AG09319 (cell line): ENCODE results near the gene SLC6A2.

Source experiments
- DNase-seq: peaks from one replicate; pipeline ENCODE4 v3.0.0-alpha.2; 2010; ENCODE audit warnings: low read depth; ENCODE audit errors: extremely low read depth
- TF ChIP-seq, protein P1 (sequence below): IDR thresholded peaks from 2 replicates; pipeline ENCODE4 v1.5.1; 2011; ENCODE audit warnings: low read depth, mild to moderate bottlenecking, inconsistent platforms, low read length, moderate library complexity

The SLC6A2 gene

DNA sequence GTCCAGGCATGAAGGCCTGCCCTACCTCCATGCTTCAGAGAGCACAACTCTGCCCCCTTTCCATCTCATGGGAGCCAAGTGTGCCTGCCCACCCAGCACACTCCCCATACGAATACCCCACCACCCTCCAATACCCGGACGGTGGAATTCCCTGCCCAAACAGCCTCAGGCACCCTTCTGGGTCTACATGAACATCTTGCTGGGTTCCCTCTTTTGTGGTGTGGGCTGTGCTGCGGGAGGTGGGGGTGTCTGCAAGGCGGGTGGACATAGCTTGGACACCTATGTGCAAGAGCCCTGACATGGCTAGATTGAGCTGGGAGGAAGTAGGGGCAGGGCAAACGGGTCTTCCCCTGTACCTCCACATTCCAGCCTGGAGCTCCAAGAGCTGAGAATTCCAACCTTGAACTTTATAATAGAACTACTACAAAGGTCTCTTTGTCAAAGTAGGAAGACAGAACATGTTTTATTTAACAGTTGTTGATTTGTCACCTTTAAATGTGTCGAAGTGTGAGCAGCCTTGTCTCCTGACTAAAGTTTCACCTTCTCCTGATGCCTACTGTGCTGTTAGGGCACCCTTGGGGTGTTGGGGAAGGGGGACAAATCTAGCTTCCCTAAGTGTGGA is 9.1 kb downstream of the SLC6A2 start:
- DNase-seq = no peak
- TF ChIP-seq, protein P1, sequence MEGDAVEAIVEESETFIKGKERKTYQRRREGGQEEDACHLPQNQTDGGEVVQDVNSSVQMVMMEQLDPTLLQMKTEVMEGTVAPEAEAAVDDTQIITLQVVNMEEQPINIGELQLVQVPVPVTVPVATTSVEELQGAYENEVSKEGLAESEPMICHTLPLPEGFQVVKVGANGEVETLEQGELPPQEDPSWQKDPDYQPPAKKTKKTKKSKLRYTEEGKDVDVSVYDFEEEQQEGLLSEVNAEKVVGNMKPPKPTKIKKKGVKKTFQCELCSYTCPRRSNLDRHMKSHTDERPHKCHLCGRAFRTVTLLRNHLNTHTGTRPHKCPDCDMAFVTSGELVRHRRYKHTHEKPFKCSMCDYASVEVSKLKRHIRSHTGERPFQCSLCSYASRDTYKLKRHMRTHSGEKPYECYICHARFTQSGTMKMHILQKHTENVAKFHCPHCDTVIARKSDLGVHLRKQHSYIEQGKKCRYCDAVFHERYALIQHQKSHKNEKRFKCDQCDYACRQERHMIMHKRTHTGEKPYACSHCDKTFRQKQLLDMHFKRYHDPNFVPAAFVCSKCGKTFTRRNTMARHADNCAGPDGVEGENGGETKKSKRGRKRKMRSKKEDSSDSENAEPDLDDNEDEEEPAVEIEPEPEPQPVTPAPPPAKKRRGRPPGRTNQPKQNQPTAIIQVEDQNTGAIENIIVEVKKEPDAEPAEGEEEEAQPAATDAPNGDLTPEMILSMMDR = no peak

DNA sequence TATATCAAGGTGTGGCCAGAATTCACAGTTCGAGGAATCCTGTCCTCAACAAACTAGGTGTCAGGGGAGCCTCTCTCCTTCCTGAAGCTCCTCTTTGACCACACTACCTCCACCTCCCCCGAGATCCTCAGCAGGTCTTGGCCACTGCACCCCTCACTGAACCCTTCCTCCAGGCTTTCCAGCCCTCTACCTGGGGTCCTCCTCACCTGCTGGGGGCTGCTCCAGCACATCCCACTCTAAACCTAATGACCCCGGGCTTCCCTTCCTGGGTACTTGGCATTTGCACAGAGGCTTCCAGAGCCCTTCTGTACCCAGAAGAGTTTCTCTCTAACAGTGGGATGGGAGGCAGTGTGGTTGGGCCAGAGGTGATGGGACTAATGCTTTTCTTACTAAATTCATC is 9.7 kb downstream of the SLC6A2 start:
- DNase-seq = no peak
- TF ChIP-seq, protein P1 = no peak

DNA sequence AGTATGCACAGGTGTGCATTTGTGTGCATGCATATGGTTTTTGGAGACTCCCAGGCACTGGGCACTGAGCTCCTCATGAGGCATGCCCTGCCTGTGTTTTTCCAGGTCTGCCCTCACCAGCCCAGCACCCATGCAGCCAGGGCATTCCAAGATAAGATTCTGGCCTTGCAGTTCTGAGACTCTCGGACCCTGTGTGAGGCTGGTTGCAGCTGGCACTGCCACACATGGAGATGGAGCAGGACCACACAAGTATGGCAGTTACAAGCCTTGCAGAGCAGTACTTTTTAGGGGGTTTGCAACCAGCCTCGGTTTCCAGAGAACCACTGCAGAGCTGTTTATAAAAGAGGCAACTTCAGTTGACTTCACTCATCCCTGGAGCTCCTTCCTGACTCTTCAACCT is 10.2 kb downstream of the SLC6A2 start:
- no peak for DNase-seq
- TF ChIP-seq, protein P1 = no peak

DNA sequence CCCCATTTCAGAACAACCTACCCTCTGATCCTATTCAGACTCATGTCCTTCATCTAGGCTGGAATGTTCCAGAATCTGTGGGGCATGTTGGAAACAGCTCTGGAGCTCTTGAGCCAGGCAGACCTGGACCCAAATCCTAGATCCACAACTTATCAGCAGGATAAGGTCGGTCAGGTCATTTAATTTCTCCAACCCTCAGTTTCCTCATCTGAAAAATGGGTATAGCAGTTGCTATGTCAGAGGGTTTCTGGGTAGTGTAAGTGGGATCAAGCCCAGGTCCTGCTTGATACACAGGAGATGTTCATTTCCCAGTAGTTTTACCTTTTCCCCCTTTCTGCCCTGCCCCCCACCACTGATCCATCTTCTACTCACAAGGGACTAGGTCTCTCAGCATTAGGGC is 12.0 kb downstream of the SLC6A2 start:
- DNase-seq = no peak
- TF ChIP-seq, protein P1 = no peak

DNA sequence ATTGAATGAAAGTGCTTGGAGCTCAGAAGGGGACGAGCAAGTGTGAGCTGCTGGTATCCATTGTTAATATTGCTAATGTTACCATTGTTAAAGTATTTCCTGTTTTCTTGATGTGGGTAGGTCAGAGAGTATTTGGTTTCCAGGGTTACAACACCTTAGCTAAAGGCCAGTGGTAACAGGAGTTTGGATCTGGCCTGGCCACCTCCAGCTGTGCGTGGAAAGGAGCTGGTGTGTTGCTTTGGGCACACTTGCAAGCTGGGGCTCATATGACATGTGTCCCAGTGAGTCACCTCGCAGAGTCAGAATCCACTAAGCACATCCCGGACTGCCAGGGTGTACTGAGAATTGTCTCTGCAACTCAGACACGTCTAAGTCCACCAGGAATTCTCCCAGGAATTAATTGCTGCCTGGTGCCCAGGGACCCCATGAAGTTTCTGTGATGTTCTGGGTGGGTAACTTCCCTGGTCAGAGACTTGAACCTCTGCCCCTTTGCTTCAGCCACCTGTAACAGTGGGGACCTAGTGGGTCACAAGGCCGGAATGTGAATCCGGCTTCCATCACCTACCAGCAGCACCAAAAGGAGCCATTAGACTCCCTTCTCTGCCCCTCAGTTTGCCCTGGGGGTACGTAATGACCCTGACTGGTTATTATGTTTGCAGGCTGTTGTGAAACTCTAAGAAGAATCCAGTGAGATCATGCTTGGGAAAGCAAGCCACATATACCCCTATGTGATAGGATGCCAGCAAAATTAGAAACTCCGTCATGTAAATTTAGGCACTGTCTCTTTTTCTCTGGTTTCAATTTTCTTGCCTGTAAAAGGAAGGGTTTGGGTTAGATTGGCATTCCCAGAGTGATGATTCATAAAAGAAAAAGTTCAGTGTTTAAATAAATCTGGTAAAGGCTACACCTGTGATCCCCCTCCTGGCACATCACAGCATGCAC is 12.8 kb downstream of the SLC6A2 start:
- TF ChIP-seq, protein P1 = no peak
- DNase-seq = no peak

DNA sequence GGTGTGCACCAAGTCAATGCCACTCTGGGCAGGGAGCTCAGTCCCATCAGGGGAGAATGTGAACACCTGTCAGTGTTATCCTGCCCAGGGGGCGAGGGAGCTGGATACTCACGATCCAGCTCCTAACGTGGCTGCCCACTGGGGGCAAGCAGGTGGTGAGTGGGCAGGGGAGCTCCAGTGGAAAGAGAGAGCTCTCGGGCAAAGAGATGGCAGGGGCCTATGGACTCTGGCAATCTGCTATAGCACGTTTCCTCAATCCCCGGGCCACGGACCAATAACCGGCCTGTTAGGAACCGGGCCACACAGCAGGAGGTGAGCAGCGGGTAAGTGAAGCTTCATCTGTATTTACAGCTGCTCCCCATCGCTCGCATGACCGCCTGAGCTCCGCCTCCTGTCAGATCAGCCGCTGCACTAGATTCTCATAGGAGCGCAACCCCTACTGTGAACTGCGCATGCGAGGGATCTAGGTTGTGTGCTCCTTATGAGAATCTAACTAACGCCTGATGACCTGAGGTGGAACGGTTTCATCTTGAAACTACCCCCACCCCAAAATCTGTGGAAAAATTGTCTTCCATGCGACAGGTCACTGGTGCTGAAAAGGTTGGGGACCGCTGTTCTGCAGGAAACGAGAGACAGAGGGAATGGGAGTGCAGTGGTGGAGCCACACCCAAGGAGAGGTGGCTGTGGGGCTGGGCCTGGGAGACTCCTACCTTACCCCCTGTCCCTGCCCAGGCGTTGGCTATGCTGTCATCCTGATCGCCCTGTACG is 15.6 kb downstream of the SLC6A2 start:
- TF ChIP-seq, protein P1 = no peak
- DNase-seq = no peak

DNA sequence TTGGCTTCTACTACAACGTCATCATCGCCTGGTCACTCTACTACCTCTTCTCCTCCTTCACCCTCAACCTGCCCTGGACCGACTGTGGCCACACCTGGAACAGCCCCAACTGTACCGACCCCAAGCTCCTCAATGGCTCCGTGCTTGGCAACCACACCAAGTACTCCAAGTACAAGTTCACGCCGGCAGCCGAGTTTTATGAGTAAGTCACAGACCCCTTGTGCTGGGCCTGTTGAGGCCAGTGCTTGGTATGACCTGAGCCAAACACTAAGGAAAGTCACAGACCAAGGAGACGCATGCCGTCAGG is 16.1 kb downstream of the SLC6A2 start:
- TF ChIP-seq, protein P1 = no peak
- DNase-seq = no peak
